H1 (cell line): ENCODE data around the gene ABCC11. TPM values are rescaled to one million over a fixed set of nuclear protein-coding genes. Genes with fewer than 3 reads are reported as not detected.

Experiments used
- CTCF ChIA-PET: fragments of 300-600 bp; sonication (Branson Sonifier 250); formaldehyde crosslinking; loops from one replicate; lab custom pipeline; 2021; ENCODE audit not compliant: partially characterized antibody; lab: Charles Lee
- POLR2A ChIA-PET: fragments of 300-600 bp; sonication (Branson Sonifier 250); formaldehyde crosslinking; loops from one replicate; lab custom pipeline; 2021; ENCODE audit warnings: inconsistent platforms; ENCODE audit not compliant: partially characterized antibody; lab: Charles Lee
- DNase-seq, 2 experiments: peaks; one replicate each; pipeline versions ENCODE4 v3.0.0 to v3.0.0-alpha.2; 2010 to 2022; ENCODE audit warnings: low spot score in 2 of 2, low read depth in 1 of 2, mixed read lengths in 1 of 2
- FAIRE-seq: peaks from 2 replicates; lab custom pipeline; 2011; peaks lifted over from hg19 to GRCh38; lab: Jason Lieb, UNC
- H2AFZ ChIP-seq: 2 replicates; pipeline ENCODE4 v1.8.1; 2012; ENCODE audit warnings: low read length, inconsistent platforms
- H2AK5ac ChIP-seq: 2 replicates; pipeline ENCODE4 v1.6.1; 2013; ENCODE audit warnings: low read depth, low read length
- H2BK120ac ChIP-seq: replicated peaks from 2 replicates; pipeline ENCODE3; 2013; ENCODE audit warnings: low read depth, low read length, inconsistent platforms
- H2BK12ac ChIP-seq: 2 replicates; pipeline ENCODE4 v1.6.1; 2013; ENCODE audit warnings: low read depth, low read length
- H2BK15ac ChIP-seq: 2 replicates; pipeline ENCODE4 v1.6.1; 2013; ENCODE audit warnings: low read length
- H2BK20ac ChIP-seq: 2 replicates; pipeline ENCODE4 v1.6.1; 2013; ENCODE audit warnings: low read length
- H2BK5ac ChIP-seq: 2 replicates; pipeline ENCODE4 v1.6.1; 2013; ENCODE audit warnings: low read depth, low read length
- H3K14ac ChIP-seq: 2 replicates; pipeline ENCODE4 v1.6.1; 2013; ENCODE audit warnings: inconsistent platforms; ENCODE audit not compliant: insufficient read length
- H3K18ac ChIP-seq: 2 replicates; pipeline ENCODE4 v1.6.1; 2013; ENCODE audit warnings: low read length; ENCODE audit errors: extremely low read depth
- H3K23ac ChIP-seq: 2 replicates; pipeline ENCODE4 v1.6.1; 2013; ENCODE audit warnings: inconsistent platforms; ENCODE audit not compliant: insufficient read length
- H3K23me2 ChIP-seq: 2 replicates; pipeline ENCODE4 v1.6.1; 2013; ENCODE audit warnings: low read depth, low read length
- H3K27ac ChIP-seq: 2 replicates; pipeline ENCODE4 v1.6.1; 2011; ENCODE audit warnings: low read depth, low read length, inconsistent platforms
- H3K27me3 ChIP-seq, 4 experiments: replicated peaks in 1 of 4; 1 replicate in 1 of 4; 2 replicates in 3 of 4; pipeline versions ENCODE4 v1.6.1 to v1.8.1; 2011 to 2013; ENCODE audit warnings: low read length in 3 of 4, mild to moderate bottlenecking in 3 of 4, inconsistent platforms in 2 of 4, mixed read lengths in 2 of 4, moderate library complexity in 1 of 4; ENCODE audit not compliant: control insufficient read depth in 3 of 4, insufficient read depth in 3 of 4; ENCODE audit errors: extremely low read depth in 1 of 4
- H3K36me3 ChIP-seq, 4 experiments: 2 replicates each; pipeline versions ENCODE4 v1.6.1 to v1.8.1; 2011 to 2013; ENCODE audit warnings: mild to moderate bottlenecking in 4 of 4, low read length in 3 of 4, moderate library complexity in 2 of 4, control low read depth in 1 of 4, inconsistent platforms in 1 of 4; ENCODE audit not compliant: insufficient read depth in 4 of 4, control insufficient read depth in 2 of 4
- H3K4ac ChIP-seq: replicated peaks from 2 replicates; pipeline ENCODE3; 2013; ENCODE audit warnings: low read length, low read depth, mixed read lengths, inconsistent platforms; ENCODE audit not compliant: insufficient read length
- H3K4me1 ChIP-seq, 4 experiments: replicated peaks in 1 of 4; 1 replicate in 1 of 4; 2 replicates in 3 of 4; pipeline versions ENCODE4 v1.6.1 to v1.8.1; 2011 to 2013; ENCODE audit warnings: low read length in 3 of 4, inconsistent platforms in 2 of 4, mixed read lengths in 1 of 4; ENCODE audit not compliant: insufficient read depth in 4 of 4, control insufficient read depth in 3 of 4
- H3K4me2 ChIP-seq, 2 experiments: 2 replicates each; pipeline versions ENCODE4 v1.6.1 to v1.8.1; 2011 to 2013; ENCODE audit warnings: low read depth in 2 of 2, low read length in 2 of 2, control low read depth in 1 of 2, inconsistent platforms in 1 of 2, mild to moderate bottlenecking in 1 of 2; ENCODE audit not compliant: insufficient read depth in 1 of 2
- H3K4me3 ChIP-seq, 4 experiments: fragments of 200-600, 300-600 bp in 1 of 4; sonication (generic), shearing (Covaris generic), sonication (Bioruptor Twin) in 1 of 4; 2 replicates each; pipeline versions ENCODE4 v1.5.1 to v1.8.1; 2011 to 2016; ENCODE audit warnings: low read length in 4 of 4, low read depth in 3 of 4, control low read depth in 2 of 4, inconsistent platforms in 2 of 4, mild to moderate bottlenecking in 2 of 4, mixed read lengths in 1 of 4, moderate library complexity in 1 of 4; ENCODE audit not compliant: insufficient read depth in 2 of 4; ENCODE audit errors: extremely low read depth in 1 of 4
- H3K56ac ChIP-seq: replicated peaks from 2 replicates; pipeline ENCODE3; 2013; ENCODE audit warnings: low read depth, mild to moderate bottlenecking, mixed read lengths, low read length, inconsistent platforms; ENCODE audit not compliant: insufficient read length
- H3K79me1 ChIP-seq: 2 replicates; pipeline ENCODE4 v1.6.1; 2013; ENCODE audit warnings: low read depth, low read length, control low read depth
- H3K79me2 ChIP-seq, 2 experiments: 2 replicates each; pipeline versions ENCODE4 v1.6.1 to v1.8.1; 2012 to 2013; ENCODE audit warnings: low read length in 2 of 2, mild to moderate bottlenecking in 2 of 2, inconsistent platforms in 1 of 2; ENCODE audit not compliant: insufficient read depth in 2 of 2, control insufficient read depth in 1 of 2
- H3K9ac ChIP-seq, 4 experiments: replicated peaks in 1 of 4; 1 replicate in 1 of 4; 2 replicates in 3 of 4; pipeline versions ENCODE4 v1.6.1 to v1.8.1; 2011 to 2013; ENCODE audit warnings: low read depth in 3 of 4, low read length in 3 of 4, control low read depth in 2 of 4, mild to moderate bottlenecking in 2 of 4, moderate library complexity in 2 of 4, inconsistent platforms in 1 of 4; ENCODE audit errors: extremely low read depth in 1 of 4
- H3K9me3 ChIP-seq, 2 experiments: 2 replicates each; pipeline versions ENCODE4 v1.6.1 to v1.8.1; 2012 to 2013; ENCODE audit warnings: mild to moderate bottlenecking in 2 of 2, moderate library complexity in 2 of 2, control low read depth in 1 of 2, inconsistent platforms in 1 of 2, low read depth in 1 of 2, low read length in 1 of 2, mixed read lengths in 1 of 2; ENCODE audit not compliant: insufficient read depth in 2 of 2
- H4K20me1 ChIP-seq, 2 experiments: replicated peaks in 1 of 2; 2 replicates each; pipeline versions ENCODE3 to v1.8.1; 2011 to 2013; ENCODE audit warnings: inconsistent platforms in 2 of 2, low read length in 2 of 2, mild to moderate bottlenecking in 1 of 2; ENCODE audit not compliant: insufficient read depth in 2 of 2, control insufficient read depth in 1 of 2
- H4K5ac ChIP-seq: 2 replicates; pipeline ENCODE4 v1.6.1; 2013; ENCODE audit warnings: low read length, low read depth, mixed read lengths, inconsistent platforms; ENCODE audit not compliant: insufficient read length
- H4K8ac ChIP-seq: 2 replicates; pipeline ENCODE4 v1.8.0; 2013; ENCODE audit warnings: mild to moderate bottlenecking, moderate library complexity, low read length, inconsistent platforms; ENCODE audit not compliant: insufficient read depth; ENCODE audit errors: extremely low read depth
- H4K91ac ChIP-seq: replicated peaks from 2 replicates; pipeline ENCODE3; 2013; ENCODE audit warnings: low read length, mixed read lengths, inconsistent platforms; ENCODE audit not compliant: insufficient read length
- CREB1 ChIP-seq: IDR thresholded peaks from 2 replicates; pipeline ENCODE4 v1.6.1; 2012; ENCODE audit warnings: inconsistent platforms
- JUN ChIP-seq: IDR thresholded peaks from 2 replicates; pipeline ENCODE4 v1.6.1; 2011; ENCODE audit warnings: low read depth, mild to moderate bottlenecking, improper control_type of control experiment, low read length
- WGBS, 2 experiments: shearing (Covaris generic) in 1 of 2; methylation state at CpG; one replicate each; pipeline versions ENCODE4 v1.1.6 to v1.1.7; 2013 to 2015; ENCODE audit warnings: low lambda C conversion rate in 2 of 2, mixed read lengths in 2 of 2, inconsistent platforms in 1 of 2, low coverage in 1 of 2, missing lambda C conversion rate in 1 of 2; ENCODE audit not compliant: insufficient replicate concordance in 2 of 2, insufficient coverage in 1 of 2, insufficient read length in 1 of 2; ENCODE audit errors: extremely low coverage in 1 of 2, missing lambda C conversion rate in 1 of 2; 5-methylcytosine and 5-hydroxymethylcytosine counted together
- polyA plus RNA-seq, 7 experiments: library from polyadenylated mRNA; depleted of rRNA in 3 of 7; stranded (reverse) in 5 of 7; unstranded in 2 of 7; fragments of >200 nt in 5 of 7; fragments of 200-250 nt in 2 of 7; gene quantifications; 1 replicate in 5 of 7; 2 replicates in 1 of 7; 4 replicates in 1 of 7; pipeline versions ENCODE4 v1.2.1 to v1.2.3, GENCODE V29; 2011 to 2013; ENCODE audit warnings: missing spikeins in 2 of 7, mixed read lengths in 2 of 7
- total RNA-seq: library from RNA; stranded (reverse); fragmentation: NEBNext Ultra II Directional; extraction: Animal tissue kit (Norgen Biotek cat#: 25700); gene quantifications from 2 replicates; pipeline ENCODE4 v1.2.1, GENCODE V29; 2021

ABCC11 gene
- total and polyA plus RNA-seq, 2 of the 8 experiments (the other 6 are each of a cell fraction or from before 2014, with no cell fraction given): 0.06 TPM; not detected in 1

DNA sequence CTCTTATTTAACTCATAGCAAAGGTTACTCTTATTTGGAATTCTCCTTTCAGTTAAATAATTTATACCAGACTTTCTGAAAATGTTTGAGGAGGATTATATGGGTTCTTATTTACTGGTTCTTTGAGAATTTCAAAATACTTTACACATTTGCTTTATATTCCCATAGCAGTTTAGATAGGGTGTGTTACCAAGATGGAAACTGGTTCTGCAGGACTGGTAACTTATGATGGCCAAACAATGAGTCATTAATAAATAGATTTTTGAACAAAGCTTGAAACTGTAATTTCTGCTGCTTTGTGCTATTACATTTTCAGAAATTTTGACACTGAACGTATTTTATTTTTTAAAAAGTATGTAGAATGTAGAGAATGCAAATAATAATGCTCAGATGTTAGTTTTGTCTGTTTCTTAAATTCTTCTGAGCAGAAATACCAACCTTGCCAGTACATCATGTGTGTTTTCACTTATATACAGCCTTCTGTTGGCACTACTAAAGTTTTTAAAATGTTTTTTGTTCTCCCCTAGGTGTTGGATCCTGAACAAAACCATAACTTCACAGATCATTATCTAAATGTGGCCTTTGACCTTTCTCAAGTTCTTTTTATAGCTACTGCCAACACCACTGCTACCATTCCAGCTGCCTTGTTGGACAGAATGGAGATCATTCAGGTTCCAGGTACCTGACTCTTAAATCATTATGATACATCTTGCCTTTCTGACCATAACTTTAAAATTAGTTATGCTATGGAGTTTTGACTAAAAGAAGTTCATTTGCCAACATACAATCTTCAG is 48.3 kb upstream of the ABCC11 start:
- DNase-seq (no peak), FAIRE-seq (no peak)
- no peak overlapping the region for H2BK12ac ChIP-seq
- no peak overlapping the region for H3K18ac ChIP-seq
- no peak overlapping the region for H3K9ac ChIP-seq
- H3K23me2 ChIP-seq: no peaks in the 10 kb centered on the region; the same call in 1 of the 2 replicates
- H3K36me3 ChIP-seq: peaks cover 0 to 9% (median 2%) of the 10 kb centered on the region in 4 experiments; a peak in 2 of 8 replicates
- no peaks in the 10 kb centered on the region for H3K79me2 ChIP-seq
- H2BK5ac ChIP-seq: no peak overlapping the region
- no peak overlapping the region for H2BK20ac ChIP-seq
- H3K4me2 ChIP-seq: no peak overlapping the region
- H4K20me1 ChIP-seq: no peaks in the 10 kb centered on the region
- H3K79me1 ChIP-seq: no peaks in the 10 kb centered on the region
- H3K56ac ChIP-seq: no peak overlapping the region
- no peaks in the 10 kb centered on the region for H3K27me3 ChIP-seq
- H3K23ac ChIP-seq: no peak overlapping the region
- H2AK5ac ChIP-seq: no peak overlapping the region
- ChIA-PET POLR2A (no interaction called here), CTCF (interaction anchor here (0.6 to 0.7 kb wide), 3 partner anchors 117 to 1354 kb away, joined by 3 read pairs; no protein-coding TSS in a partner anchor)
- H2BK120ac ChIP-seq: no peak overlapping the region
- H3K9me3 ChIP-seq: no peaks in the 10 kb centered on the region
- H3K27ac ChIP-seq: no peak overlapping the region
- TF ChIP-seq CREB1: no peak
- TF ChIP-seq JUN: no peak
- no peak overlapping the region for H2BK15ac ChIP-seq
- no peak overlapping the region for H3K4me3 ChIP-seq
- no peak overlapping the region for H3K4ac ChIP-seq
- H4K8ac ChIP-seq: no peak overlapping the region
- no peak overlapping the region for H4K5ac ChIP-seq
- WGBS, 2 experiments: 76% methylated on average over 1 of the region's 1 CpG; no CpG with 5 or more reads in 1 of the 2 experiments
- H2AFZ ChIP-seq: no peak overlapping the region
- no peaks in the 10 kb centered on the region for H3K4me1 ChIP-seq
- H4K91ac ChIP-seq: no peak overlapping the region
- no peak overlapping the region for H3K14ac ChIP-seq
